ENCODE data around the gene GFRA4.

Gene GFRA4

GRCh38 chr20:3614466-3614865 lies 48.7 kb downstream of the GFRA4 start:
- TF ChIP-seq, protein P1, sequence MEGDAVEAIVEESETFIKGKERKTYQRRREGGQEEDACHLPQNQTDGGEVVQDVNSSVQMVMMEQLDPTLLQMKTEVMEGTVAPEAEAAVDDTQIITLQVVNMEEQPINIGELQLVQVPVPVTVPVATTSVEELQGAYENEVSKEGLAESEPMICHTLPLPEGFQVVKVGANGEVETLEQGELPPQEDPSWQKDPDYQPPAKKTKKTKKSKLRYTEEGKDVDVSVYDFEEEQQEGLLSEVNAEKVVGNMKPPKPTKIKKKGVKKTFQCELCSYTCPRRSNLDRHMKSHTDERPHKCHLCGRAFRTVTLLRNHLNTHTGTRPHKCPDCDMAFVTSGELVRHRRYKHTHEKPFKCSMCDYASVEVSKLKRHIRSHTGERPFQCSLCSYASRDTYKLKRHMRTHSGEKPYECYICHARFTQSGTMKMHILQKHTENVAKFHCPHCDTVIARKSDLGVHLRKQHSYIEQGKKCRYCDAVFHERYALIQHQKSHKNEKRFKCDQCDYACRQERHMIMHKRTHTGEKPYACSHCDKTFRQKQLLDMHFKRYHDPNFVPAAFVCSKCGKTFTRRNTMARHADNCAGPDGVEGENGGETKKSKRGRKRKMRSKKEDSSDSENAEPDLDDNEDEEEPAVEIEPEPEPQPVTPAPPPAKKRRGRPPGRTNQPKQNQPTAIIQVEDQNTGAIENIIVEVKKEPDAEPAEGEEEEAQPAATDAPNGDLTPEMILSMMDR (IDR thresholded peaks at IDR 0.05) = no peak

DNA sequence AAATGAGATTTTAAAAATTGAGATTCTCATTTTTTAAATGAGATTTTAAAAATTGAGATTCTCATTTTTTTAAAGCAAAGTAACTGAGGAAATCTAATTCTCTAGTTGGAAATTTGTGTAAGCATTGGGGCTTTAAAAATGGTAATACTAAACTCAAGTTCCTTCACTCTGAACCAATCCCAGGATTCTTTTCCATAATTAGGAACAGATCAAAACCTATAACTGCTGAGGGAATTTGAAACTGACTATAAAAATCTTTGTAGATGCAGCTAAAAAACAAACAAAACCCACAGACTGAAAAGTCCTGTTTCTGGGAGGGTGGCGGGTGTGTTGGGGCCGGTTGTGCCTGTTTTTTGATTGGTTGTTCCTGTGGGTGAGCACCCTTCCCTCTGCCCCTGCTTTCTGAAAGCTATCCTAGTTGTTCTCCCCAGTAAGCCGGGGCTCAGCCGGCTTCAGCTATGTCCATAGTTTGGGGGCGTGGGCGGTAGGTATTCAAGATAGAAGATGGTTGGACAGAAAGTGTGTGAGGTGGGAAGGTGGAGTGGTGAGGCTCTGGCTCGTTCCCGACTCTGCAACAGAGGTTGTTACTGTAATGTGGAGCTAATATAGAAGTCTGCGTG lies 49.3 kb downstream of the GFRA4 start:
- TF ChIP-seq, protein P1 (IDR thresholded peaks at IDR 0.05) = no peak

DNA sequence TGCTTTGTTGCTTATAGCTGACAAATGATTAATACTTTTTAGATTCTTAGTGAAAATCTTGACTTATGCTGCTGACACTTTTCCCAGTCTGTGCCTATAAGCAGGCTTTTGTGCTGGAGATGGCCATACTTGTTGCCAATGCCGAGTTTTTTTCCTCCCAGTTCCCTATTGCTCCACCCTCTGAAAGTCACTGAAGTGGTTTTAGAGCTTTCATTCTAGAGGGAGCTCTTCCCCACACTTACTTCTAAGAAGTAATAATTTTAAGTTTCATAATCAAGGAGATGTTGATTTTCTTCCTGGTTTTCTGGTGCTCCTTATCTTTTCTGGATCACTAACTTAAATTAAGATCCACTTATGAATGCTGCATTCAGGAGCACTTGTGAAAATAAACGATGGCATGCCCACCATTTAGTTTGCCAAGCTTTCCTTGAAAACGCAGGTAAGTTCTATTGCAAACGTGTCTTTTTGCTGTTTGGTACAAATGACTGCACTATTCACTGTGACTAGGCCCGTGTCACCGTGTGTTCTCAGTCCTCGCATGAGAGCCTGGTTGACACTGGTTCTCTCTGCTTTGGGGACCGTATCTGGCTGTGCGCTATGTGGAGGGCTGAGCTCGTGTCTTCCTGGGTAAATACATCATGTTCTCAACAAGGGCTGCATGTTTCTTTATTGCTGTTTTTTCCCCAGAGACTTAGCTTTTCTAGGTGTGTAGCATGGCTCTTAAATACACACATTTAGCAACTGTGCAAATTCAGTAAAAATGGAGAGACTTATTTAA lies 50.2 kb downstream of the GFRA4 start:
- TF ChIP-seq, protein P1 (IDR thresholded peaks at IDR 0.05) = no peak

- TF ChIP-seq, protein P1 (IDR thresholded peaks at IDR 0.05) = no peak
Observed at GRCh38 chr20:3611901-3612300, 51.3 kb downstream of the GFRA4 start.
